ENCODE data around the gene NOTCH3.

DNA sequence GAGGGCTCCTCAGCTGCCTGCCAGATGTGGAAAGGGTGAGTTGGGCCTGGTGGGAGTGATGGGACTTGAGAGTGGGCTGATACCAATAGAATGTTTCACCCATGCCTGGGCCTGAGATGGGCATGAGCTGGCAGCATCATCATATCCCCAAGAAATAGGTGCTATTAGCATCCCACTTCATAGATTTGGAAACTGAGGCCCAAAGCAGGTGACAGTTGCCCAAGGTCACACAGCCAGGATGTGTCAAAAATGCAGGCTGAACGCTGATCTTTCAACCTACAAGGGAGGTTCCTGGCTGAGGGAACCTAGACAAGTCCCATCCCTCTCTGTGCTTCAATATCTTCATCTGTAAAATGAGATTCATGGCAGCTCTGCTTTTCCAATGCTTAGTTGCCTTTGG, 89.0 kb downstream of the NOTCH3 start:
- no peak for TF ChIP-seq POLR2A (IDR thresholded peaks at IDR 0.05; ENCODE audit: low read depth)
- no peak for TF ChIP-seq CTCF (IDR thresholded peaks at IDR 0.05)
- TF ChIP-seq POLR2AphosphoS5 (IDR thresholded peaks at IDR 0.05), result no peak
- no peak for TF ChIP-seq EP300 (IDR thresholded peaks at IDR 0.05)

Measured in esophagus muscularis mucosa (tissue), 4 donors.